HepG2 (cell line): ENCODE results near the gene SAMD4A.

Experiments used
- NR2C2 ChIP-seq: sonication (generic); formaldehyde crosslinking; IDR thresholded peaks from 2 replicates; pipeline ENCODE4 v1.4.0; 2020; ENCODE audit warnings: missing genetic modification reagents, mild to moderate bottlenecking, moderate library complexity, borderline replicate concordance
- SIN3B ChIP-seq: fragments of 150-350 bp; IDR thresholded peaks from 2 replicates; pipeline ENCODE4 v1.6.1; 2014; ENCODE audit warnings: low read length
- ZFP82 ChIP-seq: sonication (generic); formaldehyde crosslinking; IDR thresholded peaks from 2 replicates; pipeline ENCODE4 v1.5.1; 2020; ENCODE audit warnings: mild to moderate bottlenecking, missing genetic modification reagents, borderline replicate concordance
- ZNF12 ChIP-seq: sonication (generic); formaldehyde crosslinking; IDR thresholded peaks from 2 replicates; pipeline ENCODE4 v1.5.0; 2020; ENCODE audit warnings: missing genetic modification reagents
- ZNF354B ChIP-seq: sonication (generic); formaldehyde crosslinking; IDR thresholded peaks from 2 replicates; pipeline ENCODE4 v1.8.0; 2022; ENCODE audit warnings: mild to moderate bottlenecking, missing genetic modification reagents
- ZNF768 ChIP-seq: sonication (generic); formaldehyde crosslinking; IDR thresholded peaks from 2 replicates; pipeline ENCODE4 v1.4.0; 2020; ENCODE audit warnings: missing genetic modification reagents
- TF ChIP-seq, protein P1 (sequence below): sonication (generic); formaldehyde crosslinking; IDR thresholded peaks from 2 replicates; pipeline ENCODE4 v1.5.0; 2020; ENCODE audit warnings: mild to moderate bottlenecking, missing genetic modification reagents, moderate library complexity

DNA sequence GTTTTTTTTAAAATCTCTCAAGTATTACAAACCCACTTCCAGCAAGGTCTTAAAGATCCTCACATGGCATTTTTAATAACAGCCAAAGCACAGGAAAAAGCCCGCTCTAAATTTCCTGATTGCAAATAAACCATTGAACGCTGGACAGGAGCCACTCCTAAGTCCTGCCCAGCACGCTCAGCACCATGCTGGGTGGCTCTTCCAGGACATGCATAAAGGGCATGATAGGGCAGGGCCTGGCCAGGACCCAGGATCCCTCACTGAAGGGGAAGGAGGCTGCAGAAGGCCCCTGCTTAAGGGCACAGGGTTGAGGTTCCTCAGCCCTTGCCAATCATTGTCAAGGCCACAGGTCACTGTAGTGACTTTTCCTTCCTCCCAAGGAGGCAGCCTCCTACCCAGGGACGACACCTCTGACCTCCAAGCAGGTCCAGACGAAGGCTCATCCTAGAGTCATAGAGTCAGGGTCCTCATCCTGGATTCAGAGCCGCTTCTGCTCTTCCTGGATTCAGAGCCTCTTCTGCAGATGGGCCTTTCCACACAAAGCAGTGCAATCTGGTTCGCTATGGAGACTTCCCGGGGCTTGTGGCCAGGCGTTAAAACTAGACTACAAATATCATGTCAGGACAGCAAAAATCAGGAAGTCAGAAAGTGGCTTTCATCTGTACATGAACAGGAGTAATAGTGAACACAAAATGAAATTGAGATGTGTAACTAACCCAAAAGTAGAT, 211.9 kb downstream of the SAMD4A start:
- TF ChIP-seq, protein P1, sequence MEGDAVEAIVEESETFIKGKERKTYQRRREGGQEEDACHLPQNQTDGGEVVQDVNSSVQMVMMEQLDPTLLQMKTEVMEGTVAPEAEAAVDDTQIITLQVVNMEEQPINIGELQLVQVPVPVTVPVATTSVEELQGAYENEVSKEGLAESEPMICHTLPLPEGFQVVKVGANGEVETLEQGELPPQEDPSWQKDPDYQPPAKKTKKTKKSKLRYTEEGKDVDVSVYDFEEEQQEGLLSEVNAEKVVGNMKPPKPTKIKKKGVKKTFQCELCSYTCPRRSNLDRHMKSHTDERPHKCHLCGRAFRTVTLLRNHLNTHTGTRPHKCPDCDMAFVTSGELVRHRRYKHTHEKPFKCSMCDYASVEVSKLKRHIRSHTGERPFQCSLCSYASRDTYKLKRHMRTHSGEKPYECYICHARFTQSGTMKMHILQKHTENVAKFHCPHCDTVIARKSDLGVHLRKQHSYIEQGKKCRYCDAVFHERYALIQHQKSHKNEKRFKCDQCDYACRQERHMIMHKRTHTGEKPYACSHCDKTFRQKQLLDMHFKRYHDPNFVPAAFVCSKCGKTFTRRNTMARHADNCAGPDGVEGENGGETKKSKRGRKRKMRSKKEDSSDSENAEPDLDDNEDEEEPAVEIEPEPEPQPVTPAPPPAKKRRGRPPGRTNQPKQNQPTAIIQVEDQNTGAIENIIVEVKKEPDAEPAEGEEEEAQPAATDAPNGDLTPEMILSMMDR (CRISPR knock-in tag): no peak
- TF ChIP-seq ZFP82 (CRISPR knock-in tag) (no peak), ZNF768 (CRISPR knock-in tag) (no peak), NR2C2 (CRISPR knock-in tag) (no peak), SIN3B (no peak), ZNF12 (no peak), ZNF354B (CRISPR knock-in tag) (no peak)
